NCI-H345 treated with DMSO at 0.1 percent for 48 hours (cell line): ENCODE measurements around the gene PLPP7.

ENCODE experiments used
- DNase-seq: peaks from one replicate; lab custom pipeline; 2025; ENCODE audit not compliant: unreplicated experiment; lab: John Stamatoyannopoulos, UW

The PLPP7 gene

DNA sequence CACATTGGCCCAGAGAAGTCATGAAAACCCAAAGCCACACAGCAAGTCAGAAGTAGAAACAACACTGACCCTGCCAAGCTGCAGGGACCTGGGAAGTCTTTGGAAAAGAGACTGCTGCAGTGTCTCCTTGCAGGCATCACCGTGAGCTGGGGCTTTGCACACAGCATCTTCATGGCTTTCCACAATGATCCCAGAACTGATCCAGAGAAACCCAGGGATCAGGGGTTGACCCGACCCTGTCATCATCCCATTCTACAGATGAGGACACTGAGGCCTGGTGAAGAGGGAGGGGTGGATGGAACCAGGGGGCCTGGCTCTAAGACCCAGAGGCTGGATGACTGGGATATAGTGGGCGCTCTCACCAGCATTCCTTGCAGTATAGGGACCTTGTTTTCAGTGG lies 8.9 kb upstream of the PLPP7 start:
- DNase-seq = no peak

DNA sequence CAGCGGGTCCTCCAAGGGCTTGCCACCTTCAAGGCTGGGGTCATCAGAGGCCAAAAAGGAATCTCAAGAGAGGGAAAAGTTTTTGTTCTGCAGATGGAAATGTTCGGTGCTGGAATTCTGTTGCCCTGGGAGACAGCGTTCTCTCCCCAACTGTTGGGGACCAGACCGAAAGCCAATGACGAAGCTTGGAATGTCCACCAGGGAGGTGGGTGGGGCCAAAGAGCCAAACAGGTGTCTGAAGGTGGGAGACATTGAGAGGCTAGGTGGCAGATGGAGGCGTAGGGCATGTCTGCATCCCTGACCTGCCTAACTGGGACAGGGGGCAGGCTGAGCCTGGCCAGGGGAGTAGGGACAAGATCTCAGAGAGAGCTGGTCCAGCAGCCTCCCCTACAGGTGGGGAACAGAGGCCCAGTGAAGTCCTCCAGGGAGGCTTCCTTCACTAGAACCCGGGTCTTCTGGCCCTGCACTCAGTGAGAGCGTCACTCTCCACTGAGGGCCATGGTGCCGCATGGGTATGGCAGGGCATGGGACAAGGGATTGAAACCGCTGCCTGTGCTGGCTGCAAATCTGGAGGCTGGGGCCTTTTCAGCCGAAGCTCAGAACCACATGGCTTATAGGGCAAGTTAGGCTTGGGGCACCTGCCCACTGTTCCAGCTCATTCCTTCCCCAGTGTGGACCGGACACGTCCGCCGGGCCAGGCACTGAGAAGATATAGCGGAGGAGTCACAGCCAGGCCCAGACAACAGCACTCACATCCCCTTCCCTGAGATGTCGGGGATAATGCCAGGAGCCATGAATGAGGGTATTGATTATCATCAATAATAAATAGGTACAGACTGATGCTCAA lies 8.2 kb upstream of the PLPP7 start:
- no peak for DNase-seq

DNA sequence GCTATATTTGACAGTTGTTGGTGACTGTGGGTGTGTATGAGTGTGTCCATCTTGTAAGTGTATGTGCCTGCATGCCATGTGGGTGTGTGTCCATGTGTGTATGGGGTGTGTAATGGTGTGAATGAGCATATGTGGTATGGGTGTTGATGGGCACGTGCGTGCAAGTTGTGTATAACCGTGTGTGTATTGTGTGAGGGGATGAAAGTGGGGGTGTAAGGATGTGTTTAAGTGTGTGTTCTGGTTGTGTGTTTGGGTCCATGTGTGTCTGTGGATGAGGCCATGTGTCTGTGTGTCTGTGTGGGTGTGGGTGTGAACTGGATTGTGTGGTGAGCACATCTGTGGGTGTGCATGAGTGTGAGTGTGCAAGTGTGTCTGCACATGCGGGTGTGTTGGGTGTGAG lies 7.3 kb upstream of the PLPP7 start:
- no peak for DNase-seq

DNA sequence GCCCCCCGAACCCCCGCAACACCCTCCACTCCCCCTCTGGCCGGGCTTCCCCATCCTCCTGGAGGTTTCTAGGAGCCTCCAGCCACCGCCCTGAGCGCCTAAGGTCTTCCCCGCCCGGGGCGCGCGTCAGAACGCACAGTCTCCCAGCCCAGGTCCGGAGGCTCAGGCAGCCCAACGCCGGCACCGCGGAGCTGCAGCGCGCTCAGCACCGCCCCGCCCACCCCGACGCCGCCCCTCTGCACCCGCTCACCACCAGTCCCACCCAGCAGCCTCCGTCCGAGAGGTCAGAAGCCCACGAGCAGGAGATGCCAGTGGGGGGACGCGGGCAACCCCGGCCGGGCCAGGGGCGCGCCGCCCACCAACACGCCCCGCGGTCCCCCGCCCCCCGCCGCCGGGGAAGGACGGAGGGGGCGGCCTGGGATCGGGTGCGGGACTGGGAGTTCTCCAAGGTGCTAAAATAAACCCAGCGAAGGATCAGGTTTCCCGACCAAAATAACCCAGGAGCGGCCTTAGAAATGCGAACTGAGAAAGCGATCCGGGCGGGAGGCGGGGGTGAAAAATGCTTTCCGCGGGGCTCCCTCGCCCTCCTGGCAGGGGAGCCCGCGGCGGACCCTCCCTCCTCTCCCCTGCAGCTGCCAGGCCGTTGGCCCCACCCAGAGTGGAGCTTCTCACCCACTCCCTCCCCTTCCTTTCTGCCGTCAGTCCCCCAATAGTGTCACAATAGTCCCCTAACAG lies 6.7 kb upstream of the PLPP7 start:
- DNase-seq = no peak

DNA sequence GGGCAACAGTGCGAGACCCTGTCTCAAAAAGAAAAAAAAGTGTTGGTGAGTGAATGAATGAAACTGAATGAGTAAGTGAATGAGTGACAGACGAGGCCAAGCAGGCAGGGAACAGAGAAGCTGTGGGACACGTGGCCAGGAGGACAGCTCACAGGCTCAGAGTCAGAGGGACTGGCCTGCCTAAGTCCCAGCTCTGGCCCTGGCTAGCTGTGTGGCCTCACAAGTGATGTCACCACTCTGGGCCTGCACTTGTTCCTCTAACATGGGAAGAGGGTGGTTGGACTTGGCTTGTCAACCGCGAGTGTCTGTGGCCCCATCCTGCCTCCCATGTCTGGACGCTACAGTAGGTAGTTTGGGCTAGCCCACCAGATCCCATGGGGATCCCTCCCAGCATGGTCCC lies 4.7 kb upstream of the PLPP7 start:
- no peak for DNase-seq

DNA sequence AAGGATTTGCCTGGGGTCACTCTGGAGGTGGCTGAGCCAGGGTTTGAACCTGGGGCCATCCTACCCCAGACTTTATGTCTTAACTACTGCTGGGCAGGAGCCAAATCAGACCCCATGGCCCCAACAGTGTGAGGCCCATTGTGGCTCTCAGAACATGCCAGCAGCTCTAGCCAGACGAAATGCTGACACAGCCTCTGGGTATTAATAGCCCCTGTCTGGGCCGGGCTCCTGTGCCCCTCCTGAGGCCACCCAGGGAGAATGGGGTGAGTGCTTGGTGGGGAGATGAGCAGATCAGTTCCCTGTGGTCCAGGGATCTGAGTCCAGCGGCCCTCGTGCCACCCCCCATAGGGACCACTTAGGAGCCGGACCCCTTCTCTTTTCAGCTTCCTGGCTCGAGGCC lies 2.2 kb upstream of the PLPP7 start:
- DNase-seq = no peak

DNA sequence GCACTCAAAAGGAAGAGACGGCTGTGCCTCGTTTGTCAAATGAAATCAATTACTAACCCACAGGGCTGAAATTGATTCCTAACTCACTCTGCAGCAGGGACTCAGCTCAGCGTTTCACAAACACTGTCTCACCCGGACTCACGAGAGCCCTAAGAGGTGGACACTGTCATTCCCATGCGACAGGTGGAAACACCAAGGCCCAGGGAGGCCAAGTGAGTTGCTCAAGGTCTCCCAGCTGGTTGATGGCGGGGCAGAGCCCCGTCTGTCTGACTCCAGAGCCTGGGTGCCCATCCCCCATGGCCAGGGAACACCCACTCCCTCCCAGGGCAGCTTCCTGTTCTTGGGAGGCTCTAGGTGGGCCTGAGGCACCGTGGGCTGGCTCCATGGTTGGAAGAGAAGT lies 1.3 kb upstream of the PLPP7 start:
- DNase-seq = no peak

DNA sequence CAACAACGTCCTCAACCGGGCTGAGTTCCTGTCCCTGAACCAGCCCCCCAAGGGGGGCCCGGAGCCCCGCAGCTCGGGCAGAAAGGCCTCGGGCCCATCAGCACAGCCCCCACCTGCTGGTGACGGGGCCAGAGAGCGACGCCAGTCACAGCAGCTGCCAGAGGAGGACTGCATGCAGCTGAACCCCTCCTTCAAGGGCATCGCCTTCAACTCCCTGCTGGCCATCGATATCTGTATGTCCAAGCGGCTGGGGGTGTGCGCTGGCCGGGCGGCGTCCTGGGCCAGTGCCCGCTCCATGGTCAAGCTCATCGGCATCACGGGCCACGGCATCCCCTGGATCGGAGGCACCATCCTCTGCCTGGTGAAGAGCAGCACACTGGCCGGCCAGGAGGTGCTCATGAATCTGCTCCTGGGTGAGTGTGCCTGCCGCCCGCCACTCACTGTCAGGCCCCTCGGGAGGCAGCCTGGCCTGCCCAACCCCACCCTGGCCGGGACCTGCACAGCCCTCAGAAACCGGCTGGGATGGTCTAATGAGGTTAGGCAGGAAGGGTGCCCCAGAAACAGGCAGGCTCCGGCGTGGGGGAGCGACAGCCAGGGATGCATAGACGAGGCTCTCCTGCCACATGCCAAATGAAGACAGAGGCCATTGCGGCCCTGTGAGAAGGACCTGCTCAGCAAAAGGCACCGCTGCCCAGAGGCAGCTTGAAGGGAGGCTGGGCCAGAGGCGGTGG lies 678 bp downstream of the PLPP7 start:
- no peak for DNase-seq

DNA sequence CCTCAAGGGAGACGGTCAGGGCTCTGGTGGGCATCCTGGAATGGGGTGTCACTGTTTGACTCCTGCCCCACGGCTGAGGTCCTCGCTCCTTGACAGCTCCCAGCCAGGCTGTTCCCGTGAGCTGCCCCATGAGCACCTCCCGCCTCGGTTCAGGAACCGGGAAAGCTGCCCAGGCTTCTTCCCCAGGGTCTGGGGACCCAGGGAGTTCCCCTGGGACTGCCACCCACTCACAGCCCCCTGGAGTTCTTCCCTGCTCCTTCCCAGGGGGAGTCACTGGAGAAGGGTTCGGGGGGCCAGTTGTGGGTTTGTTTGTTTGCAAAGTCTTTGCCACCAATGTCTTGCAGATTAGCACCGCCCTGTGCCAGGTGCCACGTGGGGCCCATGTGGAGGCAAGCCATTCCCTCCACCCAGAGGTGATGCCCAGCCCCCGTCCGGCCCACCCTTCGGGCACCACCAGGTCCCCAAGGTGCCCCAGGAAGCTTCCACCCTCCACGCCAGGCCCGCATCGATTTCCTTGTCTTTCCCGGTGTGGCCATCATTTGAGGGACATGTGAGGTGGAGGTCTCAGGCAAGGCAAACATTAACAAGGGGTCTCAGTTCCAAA lies 1.3 kb downstream of the PLPP7 start:
- no peak for DNase-seq

GRCh38 chr9:131291795-131292315 lies 2.3 kb downstream of the PLPP7 start:
- DNase-seq = no peak

- no peak for DNase-seq
Observed at GRCh38 chr9:131292937-131293336, 3.4 kb downstream of the PLPP7 start.

- no peak for DNase-seq
Observed at GRCh38 chr9:131296460-131296859, 6.9 kb downstream of the PLPP7 start.

DNA sequence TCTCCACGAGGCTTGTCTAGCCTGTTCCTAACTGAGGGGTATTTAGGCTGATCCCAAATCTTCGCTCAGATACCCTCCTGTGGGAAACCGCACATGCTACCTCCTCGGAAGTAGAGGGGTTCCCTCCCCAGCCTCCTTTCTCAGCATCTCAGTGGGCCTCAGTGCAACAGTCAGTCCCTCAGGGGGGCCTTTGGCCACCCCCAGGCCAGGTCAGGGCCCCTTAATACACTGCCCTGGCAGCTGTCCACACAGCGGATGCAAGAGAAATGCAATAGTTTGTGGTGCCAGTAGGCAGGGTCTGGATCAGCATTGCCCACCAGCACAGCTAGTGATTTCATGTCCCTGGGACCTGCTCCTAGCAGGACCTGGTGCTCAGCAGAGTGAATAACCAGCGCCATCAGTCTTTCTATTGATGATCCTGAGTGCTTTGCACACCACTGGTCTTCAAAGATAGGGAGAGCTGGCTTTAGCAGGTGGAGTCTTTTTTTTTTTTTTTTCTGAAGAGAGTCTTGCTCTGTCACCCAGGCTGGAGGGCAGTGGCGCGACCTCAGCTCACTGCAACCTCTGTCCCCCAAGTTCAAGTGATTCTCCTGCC lies 7.5 kb downstream of the PLPP7 start:
- no peak for DNase-seq

GRCh38 chr9:131297903-131298302 lies 8.4 kb downstream of the PLPP7 start:
- DNase-seq = no peak

GRCh38 chr9:131298341-131298740 lies 8.8 kb downstream of the PLPP7 start:
- DNase-seq = no peak

DNA sequence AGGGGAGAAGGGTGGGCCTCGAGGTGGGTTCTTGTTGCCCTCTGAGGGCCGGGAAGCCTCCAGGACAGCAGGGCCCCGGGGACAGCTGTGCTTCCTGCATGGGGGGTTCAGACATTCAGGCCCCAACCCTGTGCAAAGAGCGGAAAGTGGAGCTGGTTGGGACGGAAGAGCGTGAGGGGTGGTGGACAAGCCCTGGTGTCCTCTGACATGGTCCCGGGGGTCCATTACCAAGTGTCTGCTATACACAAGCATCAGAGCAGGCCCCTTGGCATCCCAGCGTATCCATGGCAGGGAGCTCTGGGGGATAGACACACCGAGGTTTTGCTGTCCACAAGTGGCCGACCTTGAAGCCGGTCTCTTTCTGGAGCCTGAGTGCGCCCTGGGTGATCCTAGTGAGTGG lies 9.3 kb downstream of the PLPP7 start:
- no peak for DNase-seq

GRCh38 chr9:131299346-131299960 lies 9.9 kb downstream of the PLPP7 start:
- DNase-seq = no peak

DNA sequence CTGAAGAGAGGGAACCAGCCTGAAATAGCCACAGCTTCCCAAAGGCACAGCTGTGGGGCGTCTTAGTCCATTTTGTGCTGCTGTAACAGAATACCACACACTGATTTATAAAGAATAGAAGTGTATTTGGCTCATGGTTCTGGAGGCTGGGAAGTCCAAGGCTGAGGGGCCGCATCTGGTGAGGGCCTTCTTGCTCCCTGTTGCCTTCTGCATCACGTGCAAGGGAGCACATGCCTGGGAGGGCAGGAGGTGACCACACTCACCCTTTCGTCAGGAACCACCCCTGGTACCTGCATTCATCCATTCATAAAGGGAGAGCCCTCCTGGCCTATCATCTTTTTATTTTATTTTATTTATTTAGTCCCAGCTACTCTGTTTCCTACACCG lies 10.4 kb downstream of the PLPP7 start:
- no peak for DNase-seq

GRCh38 chr9:131300444-131300843 lies 10.9 kb downstream of the PLPP7 start:
- DNase-seq = no peak
